Neutrophil (primary cell): ENCODE data around the gene RCN1.

ENCODE experiments used
- H3K27ac ChIP-seq: fragments of 200-600 bp; sonication (generic); 2 replicates; pipeline ENCODE4 v1.5.1; 2016; ENCODE audit warnings: mild to moderate bottlenecking, moderate library complexity
- H3K27me3 ChIP-seq: fragments of 200-600 bp; sonication (generic); 2 replicates; pipeline ENCODE4 v1.6.0; 2016; ENCODE audit warnings: mild to moderate bottlenecking
- H3K36me3 ChIP-seq: fragments of 200-600 bp; sonication (generic); 2 replicates; pipeline ENCODE4 v1.5.1; 2017
- H3K4me1 ChIP-seq, 2 experiments: fragments of 200-600 bp in 1 of 2; sonication (generic) in 1 of 2; 1 replicate in 1 of 2; 2 replicates in 1 of 2; pipeline versions ENCODE4 v1.5.1 to v1.6.1; 2013 to 2016; ENCODE audit warnings: low read depth in 1 of 2, low read length in 1 of 2, mild to moderate bottlenecking in 1 of 2, moderate library complexity in 1 of 2; ENCODE audit not compliant: control insufficient read depth in 1 of 2, insufficient read depth in 1 of 2
- H3K4me3 ChIP-seq, 2 experiments: fragments of 200-600 bp in 1 of 2; sonication (generic) in 1 of 2; 1 replicate in 1 of 2; 2 replicates in 1 of 2; pipeline ENCODE4 v1.5.1; 2013 to 2016; ENCODE audit warnings: low read depth in 1 of 2, low read length in 1 of 2, mild to moderate bottlenecking in 1 of 2, moderate library complexity in 1 of 2
- H3K9me3 ChIP-seq: fragments of 200-600 bp; sonication (generic); 2 replicates; pipeline ENCODE4 v1.5.1; 2016
- CTCF ChIP-seq: fragments of 200-600 bp; sonication (generic); IDR thresholded peaks from 2 replicates; pipeline ENCODE4 v1.5.1; 2016; ENCODE audit warnings: antibody characterized with exemption

The RCN1 gene

GRCh38 chr11:32136657-32137056 lies 45.8 kb downstream of the RCN1 start:
- Histone ChIP-seq H3K36me3 (no peaks in the 10 kb centered on the region), H3K27ac (no peak overlapping the region), H3K27me3 (no peaks in the 10 kb centered on the region), H3K4me3 (no peak overlapping the region), H3K9me3 (no peaks in the 10 kb centered on the region), H3K4me1 (no peaks in the 10 kb centered on the region)
- no peak for TF ChIP-seq CTCF

- TF ChIP-seq CTCF, result no peak
- no peak overlapping the region for H3K27ac ChIP-seq
- H3K9me3 ChIP-seq, result no peaks in the 10 kb centered on the region
- no peaks in the 10 kb centered on the region for H3K27me3 ChIP-seq
- H3K36me3 ChIP-seq, result no peaks in the 10 kb centered on the region
- no peaks in the 10 kb centered on the region for H3K4me1 ChIP-seq
- H3K4me3 ChIP-seq, result no peak overlapping the region
Measured at GRCh38 chr11:32137263-32137662, 46.4 kb downstream of the RCN1 start.

- TF ChIP-seq CTCF, result no peak
- no peaks in the 10 kb centered on the region for H3K4me1 ChIP-seq
- H3K9me3 ChIP-seq, result no peaks in the 10 kb centered on the region
- no peaks in the 10 kb centered on the region for H3K36me3 ChIP-seq
- H3K27me3 ChIP-seq, result no peaks in the 10 kb centered on the region
- H3K27ac ChIP-seq, result no peak overlapping the region
- no peak overlapping the region for H3K4me3 ChIP-seq
Measured at GRCh38 chr11:32137869-32138268, 47.0 kb downstream of the RCN1 start.

GRCh38 chr11:32138902-32139301 lies 48.0 kb downstream of the RCN1 start:
- no peak for TF ChIP-seq CTCF
- H3K4me3 ChIP-seq, result no peak overlapping the region
- H3K9me3 ChIP-seq, result no peaks in the 10 kb centered on the region
- H3K27me3 ChIP-seq, result no peaks in the 10 kb centered on the region
- H3K27ac ChIP-seq, result no peak overlapping the region
- H3K4me1 ChIP-seq, result no peaks in the 10 kb centered on the region
- no peaks in the 10 kb centered on the region for H3K36me3 ChIP-seq

GRCh38 chr11:32139896-32140520 lies 49.1 kb downstream of the RCN1 start:
- Histone ChIP-seq H3K4me1 (no peaks in the 10 kb centered on the region), H3K27me3 (no peaks in the 10 kb centered on the region), H3K36me3 (no peaks in the 10 kb centered on the region), H3K9me3 (no peaks in the 10 kb centered on the region), H3K4me3 (no peak overlapping the region), H3K27ac (no peak overlapping the region)
- no peak for TF ChIP-seq CTCF
